Measurements from ENCODE around the gene SDK1.

DNA sequence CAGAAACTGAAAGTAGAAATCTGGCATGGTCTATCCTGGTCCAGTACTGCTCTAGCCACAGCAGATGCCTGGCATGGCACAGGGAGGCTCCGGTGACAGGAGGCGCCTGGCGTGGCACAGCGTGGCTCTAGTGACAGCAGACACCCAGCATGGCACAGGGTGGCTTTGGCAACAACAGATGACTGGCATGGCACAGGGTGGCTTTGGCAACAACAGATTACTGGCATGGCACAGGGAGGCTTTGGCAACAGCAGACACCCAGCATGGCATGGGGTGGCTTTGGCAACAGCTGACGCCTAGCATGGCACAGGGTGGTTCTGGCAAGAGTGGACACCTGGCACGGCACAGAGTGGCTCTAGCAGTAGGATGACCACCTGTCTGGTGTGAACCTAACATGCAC lies 900.5 kb downstream of the SDK1 start:
- TF ChIP-seq, protein P1, sequence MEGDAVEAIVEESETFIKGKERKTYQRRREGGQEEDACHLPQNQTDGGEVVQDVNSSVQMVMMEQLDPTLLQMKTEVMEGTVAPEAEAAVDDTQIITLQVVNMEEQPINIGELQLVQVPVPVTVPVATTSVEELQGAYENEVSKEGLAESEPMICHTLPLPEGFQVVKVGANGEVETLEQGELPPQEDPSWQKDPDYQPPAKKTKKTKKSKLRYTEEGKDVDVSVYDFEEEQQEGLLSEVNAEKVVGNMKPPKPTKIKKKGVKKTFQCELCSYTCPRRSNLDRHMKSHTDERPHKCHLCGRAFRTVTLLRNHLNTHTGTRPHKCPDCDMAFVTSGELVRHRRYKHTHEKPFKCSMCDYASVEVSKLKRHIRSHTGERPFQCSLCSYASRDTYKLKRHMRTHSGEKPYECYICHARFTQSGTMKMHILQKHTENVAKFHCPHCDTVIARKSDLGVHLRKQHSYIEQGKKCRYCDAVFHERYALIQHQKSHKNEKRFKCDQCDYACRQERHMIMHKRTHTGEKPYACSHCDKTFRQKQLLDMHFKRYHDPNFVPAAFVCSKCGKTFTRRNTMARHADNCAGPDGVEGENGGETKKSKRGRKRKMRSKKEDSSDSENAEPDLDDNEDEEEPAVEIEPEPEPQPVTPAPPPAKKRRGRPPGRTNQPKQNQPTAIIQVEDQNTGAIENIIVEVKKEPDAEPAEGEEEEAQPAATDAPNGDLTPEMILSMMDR (IDR thresholded peaks at IDR 0.05; ENCODE audit: borderline replicate concordance, extremely low read depth, low read length, poor library complexity, severe bottlenecking) = no peak
- TF ChIP-seq EZH2 (IDR thresholded peaks at IDR 0.05; ENCODE audit: borderline replicate concordance, low read depth, low read length, severe bottlenecking) = no peak
